ENCODE measurements around the gene ADCY2. TPM values are rescaled to one million over a fixed set of nuclear protein-coding genes. Genes with fewer than 3 reads are reported as not detected.
A peak's percentile ranks its signal among the peaks of the same experiment; 100 is the strongest.

The ADCY2 gene
- total and polyA plus RNA-seq, 2 donors, result 0.42 to 1.0 TPM

GRCh38 chr5:7776442-7776841, 380.5 kb downstream of the ADCY2 start:
- Histone ChIP-seq H3K4me3 (ENCODE audit: low read length in 2 of 2) (no peak overlapping the region), H3K4me1 (ENCODE audit: control insufficient read depth in 2 of 2, insufficient read depth in 2 of 2, low read length in 2 of 2) (no peaks in the 10 kb centered on the region), H3K36me3 (ENCODE audit: control insufficient read depth in 2 of 2, insufficient read depth in 2 of 2, low read length in 1 of 2) (no peaks in the 10 kb centered on the region), H3K27me3 (ENCODE audit: control insufficient read depth in 2 of 2, insufficient read depth in 1 of 2, low read length in 1 of 2) (no peaks in the 10 kb centered on the region), H3K9me3 (ENCODE audit: control insufficient read depth in 2 of 2, insufficient read depth in 1 of 2, low read length in 1 of 2) (peaks cover 0 to 1% of the 10 kb centered on the region in 2 donors), H3K27ac (ENCODE audit: low read depth in 1 of 2, low read length in 1 of 2) (no peak overlapping the region)
- WGBS, result 95% methylated on average over 4 of the region's 4 CpGs
- DNase-seq (ENCODE audit: low read depth in 6 of 9, low spot score in 9 of 9), result no peak

- DNase-seq (ENCODE audit: low read depth in 6 of 9, low spot score in 9 of 9), result peak in 2 of 9 donors; percentile 5
- WGBS, result 37% methylated on average over 10 of the region's 10 CpGs
Measured at GRCh38 chr5:7779019-7780005, 383.4 kb downstream of the ADCY2 start.

GRCh38 chr5:7781899-7782298, 386.0 kb downstream of the ADCY2 start:
- DNase-seq (ENCODE audit: low read depth in 6 of 9, low spot score in 9 of 9), result no peak
- Histone ChIP-seq H3K27ac (ENCODE audit: low read depth in 1 of 2, low read length in 1 of 2) (no peak overlapping the region), H3K4me1 (ENCODE audit: control insufficient read depth in 2 of 2, insufficient read depth in 2 of 2, low read length in 2 of 2) (no peaks in the 10 kb centered on the region), H3K9me3 (ENCODE audit: control insufficient read depth in 2 of 2, insufficient read depth in 1 of 2, low read length in 1 of 2) (no peaks in the 10 kb centered on the region), H3K36me3 (ENCODE audit: control insufficient read depth in 2 of 2, insufficient read depth in 2 of 2, low read length in 1 of 2) (no peaks in the 10 kb centered on the region), H3K4me3 (ENCODE audit: low read length in 2 of 2) (no peak overlapping the region), H3K27me3 (ENCODE audit: control insufficient read depth in 2 of 2, insufficient read depth in 1 of 2, low read length in 1 of 2) (peaks cover 0 to 2% of the 10 kb centered on the region in 2 donors)
- WGBS, result 49% methylated on average over 3 of the region's 3 CpGs

More at GRCh38 chr5:7779019-7780005, 383.4 kb downstream of the ADCY2 start:
- Histone ChIP-seq H3K36me3 (ENCODE audit: control insufficient read depth in 2 of 2, insufficient read depth in 2 of 2, low read length in 1 of 2) (no peaks in the 10 kb centered on the region), H3K27ac (ENCODE audit: low read depth in 1 of 2, low read length in 1 of 2) (no peak overlapping the region), H3K27me3 (ENCODE audit: control insufficient read depth in 2 of 2, insufficient read depth in 1 of 2, low read length in 1 of 2) (no peaks in the 10 kb centered on the region), H3K9me3 (ENCODE audit: control insufficient read depth in 2 of 2, insufficient read depth in 1 of 2, low read length in 1 of 2) (peaks cover 0 to 1% of the 10 kb centered on the region in 2 donors), H3K4me3 (ENCODE audit: low read length in 2 of 2) (no peak overlapping the region), H3K4me1 (ENCODE audit: control insufficient read depth in 2 of 2, insufficient read depth in 2 of 2, low read length in 2 of 2) (no peaks in the 10 kb centered on the region)

GRCh38 chr5:7784683-7785380, 388.9 kb downstream of the ADCY2 start:
- no peaks in the 10 kb centered on the region for H3K4me1 ChIP-seq (ENCODE audit: control insufficient read depth in 2 of 2, insufficient read depth in 2 of 2, low read length in 2 of 2)
- no peak overlapping the region for H3K4me3 ChIP-seq (ENCODE audit: low read length in 2 of 2)
- H3K27ac ChIP-seq (ENCODE audit: low read depth in 1 of 2, low read length in 1 of 2), result no peak overlapping the region
- no peak for DNase-seq (ENCODE audit: low read depth in 6 of 9, low spot score in 9 of 9)
- H3K9me3 ChIP-seq (ENCODE audit: control insufficient read depth in 2 of 2, insufficient read depth in 1 of 2, low read length in 1 of 2), result no peaks in the 10 kb centered on the region
- 84% methylated on average over 4 of the region's 4 CpGs for WGBS
- no peaks in the 10 kb centered on the region for H3K36me3 ChIP-seq (ENCODE audit: control insufficient read depth in 2 of 2, insufficient read depth in 2 of 2, low read length in 1 of 2)
- H3K27me3 ChIP-seq (ENCODE audit: control insufficient read depth in 2 of 2, insufficient read depth in 1 of 2, low read length in 1 of 2), result peaks cover 0 to 2% of the 10 kb centered on the region in 2 donors

- Histone ChIP-seq H3K36me3 (ENCODE audit: control insufficient read depth in 2 of 2, insufficient read depth in 2 of 2, low read length in 1 of 2) (no peaks in the 10 kb centered on the region), H3K4me3 (ENCODE audit: low read length in 2 of 2) (no peak overlapping the region), H3K27ac (ENCODE audit: low read depth in 1 of 2, low read length in 1 of 2) (no peak overlapping the region), H3K4me1 (ENCODE audit: control insufficient read depth in 2 of 2, insufficient read depth in 2 of 2, low read length in 2 of 2) (no peaks in the 10 kb centered on the region), H3K9me3 (ENCODE audit: control insufficient read depth in 2 of 2, insufficient read depth in 1 of 2, low read length in 1 of 2) (no peaks in the 10 kb centered on the region), H3K27me3 (ENCODE audit: control insufficient read depth in 2 of 2, insufficient read depth in 1 of 2, low read length in 1 of 2) (peaks cover 0 to 2% of the 10 kb centered on the region in 2 donors)
- DNase-seq (ENCODE audit: low read depth in 6 of 9, low spot score in 9 of 9), result no peak
- WGBS, result 97% methylated on average over 3 of the region's 3 CpGs
Measured at GRCh38 chr5:7787770-7788169, 391.8 kb downstream of the ADCY2 start.

- H3K27ac ChIP-seq (ENCODE audit: low read depth in 1 of 2, low read length in 1 of 2), result no peak overlapping the region
- no peaks in the 10 kb centered on the region for H3K4me1 ChIP-seq (ENCODE audit: control insufficient read depth in 2 of 2, insufficient read depth in 2 of 2, low read length in 2 of 2)
- H3K9me3 ChIP-seq (ENCODE audit: control insufficient read depth in 2 of 2, insufficient read depth in 1 of 2, low read length in 1 of 2), result no peaks in the 10 kb centered on the region
- 94% methylated on average over 7 of the region's 7 CpGs for WGBS
- no peaks in the 10 kb centered on the region for H3K36me3 ChIP-seq (ENCODE audit: control insufficient read depth in 2 of 2, insufficient read depth in 2 of 2, low read length in 1 of 2)
- H3K27me3 ChIP-seq (ENCODE audit: control insufficient read depth in 2 of 2, insufficient read depth in 1 of 2, low read length in 1 of 2), result peaks cover 0 to 2% of the 10 kb centered on the region in 2 donors
- DNase-seq (ENCODE audit: low read depth in 6 of 9, low spot score in 9 of 9), result no peak
- H3K4me3 ChIP-seq (ENCODE audit: low read length in 2 of 2), result no peak overlapping the region
Measured at GRCh38 chr5:7789567-7789966, 393.6 kb downstream of the ADCY2 start.

- WGBS, result 91% methylated on average over 5 of the region's 5 CpGs
- H3K9me3 ChIP-seq (ENCODE audit: control insufficient read depth in 2 of 2, insufficient read depth in 1 of 2, low read length in 1 of 2), result no peaks in the 10 kb centered on the region
- no peak overlapping the region for H3K4me3 ChIP-seq (ENCODE audit: low read length in 2 of 2)
- no peaks in the 10 kb centered on the region for H3K4me1 ChIP-seq (ENCODE audit: control insufficient read depth in 2 of 2, insufficient read depth in 2 of 2, low read length in 2 of 2)
- H3K36me3 ChIP-seq (ENCODE audit: control insufficient read depth in 2 of 2, insufficient read depth in 2 of 2, low read length in 1 of 2), result no peaks in the 10 kb centered on the region
- no peak for DNase-seq (ENCODE audit: low read depth in 6 of 9, low spot score in 9 of 9)
- H3K27me3 ChIP-seq (ENCODE audit: control insufficient read depth in 2 of 2, insufficient read depth in 1 of 2, low read length in 1 of 2), result no peaks in the 10 kb centered on the region
- H3K27ac ChIP-seq (ENCODE audit: low read depth in 1 of 2, low read length in 1 of 2), result no peak overlapping the region
Measured at GRCh38 chr5:7793895-7794294, 398.0 kb downstream of the ADCY2 start.

- no peaks in the 10 kb centered on the region for H3K9me3 ChIP-seq (ENCODE audit: control insufficient read depth in 2 of 2, insufficient read depth in 1 of 2, low read length in 1 of 2)
- no peaks in the 10 kb centered on the region for H3K4me1 ChIP-seq (ENCODE audit: control insufficient read depth in 2 of 2, insufficient read depth in 2 of 2, low read length in 2 of 2)
- DNase-seq (ENCODE audit: low read depth in 6 of 9, low spot score in 9 of 9), result no peak
- no peaks in the 10 kb centered on the region for H3K27me3 ChIP-seq (ENCODE audit: control insufficient read depth in 2 of 2, insufficient read depth in 1 of 2, low read length in 1 of 2)
- H3K27ac ChIP-seq (ENCODE audit: low read depth in 1 of 2, low read length in 1 of 2), result no peak overlapping the region
- no peaks in the 10 kb centered on the region for H3K36me3 ChIP-seq (ENCODE audit: control insufficient read depth in 2 of 2, insufficient read depth in 2 of 2, low read length in 1 of 2)
- H3K4me3 ChIP-seq (ENCODE audit: low read length in 2 of 2), result no peak overlapping the region
- WGBS, result 79% methylated on average over 5 of the region's 5 CpGs
Measured at GRCh38 chr5:7794311-7794710, 398.4 kb downstream of the ADCY2 start.

- Histone ChIP-seq H3K27ac (ENCODE audit: low read depth in 1 of 2, low read length in 1 of 2) (no peak overlapping the region), H3K9me3 (ENCODE audit: control insufficient read depth in 2 of 2, insufficient read depth in 1 of 2, low read length in 1 of 2) (no peaks in the 10 kb centered on the region), H3K4me3 (ENCODE audit: low read length in 2 of 2) (no peak overlapping the region), H3K36me3 (ENCODE audit: control insufficient read depth in 2 of 2, insufficient read depth in 2 of 2, low read length in 1 of 2) (no peaks in the 10 kb centered on the region), H3K27me3 (ENCODE audit: control insufficient read depth in 2 of 2, insufficient read depth in 1 of 2, low read length in 1 of 2) (no peaks in the 10 kb centered on the region), H3K4me1 (ENCODE audit: control insufficient read depth in 2 of 2, insufficient read depth in 2 of 2, low read length in 2 of 2) (no peaks in the 10 kb centered on the region)
- DNase-seq (ENCODE audit: low read depth in 6 of 9, low spot score in 9 of 9), result no peak
- WGBS, result 93% methylated on average over 1 of the region's 1 CpG
Measured at GRCh38 chr5:7794823-7795222, 398.9 kb downstream of the ADCY2 start.

Data from thymus (tissue), 11 donors.